NCI-H1694 treated with DMSO at 0.1 percent for 48 hours (cell line): ENCODE results near the gene MAP3K10.

Source experiments
- DNase-seq: peaks from one replicate; lab custom pipeline; 2025; lab: John Stamatoyannopoulos, UW

Gene MAP3K10

GRCh38 chr19:40233811-40234389, 42.7 kb downstream of the MAP3K10 start:
- DNase-seq: no peak

- DNase-seq: no peak
Measured at GRCh38 chr19:40234429-40235237, 43.4 kb downstream of the MAP3K10 start.

GRCh38 chr19:40235238-40236025, 44.2 kb downstream of the MAP3K10 start:
- DNase-seq: no peak

- no peak for DNase-seq
Measured at GRCh38 chr19:40236026-40236355, 44.8 kb downstream of the MAP3K10 start.

- DNase-seq: no peak
Measured at GRCh38 chr19:40236366-40236765, 45.1 kb downstream of the MAP3K10 start.

GRCh38 chr19:40237791-40238190, 46.6 kb downstream of the MAP3K10 start:
- no peak for DNase-seq

- DNase-seq: no peak
Measured at GRCh38 chr19:40238775-40239174, 47.5 kb downstream of the MAP3K10 start.

- DNase-seq: no peak
Measured at GRCh38 chr19:40239415-40240226, 48.4 kb downstream of the MAP3K10 start.

- DNase-seq: no peak
Measured at GRCh38 chr19:40240332-40240731, 49.1 kb downstream of the MAP3K10 start.

GRCh38 chr19:40241125-40241808, 50.0 kb downstream of the MAP3K10 start:
- DNase-seq: no peak

- no peak for DNase-seq
Measured at GRCh38 chr19:40241809-40242384, 50.7 kb downstream of the MAP3K10 start.

- DNase-seq: no peak
Measured at GRCh38 chr19:40242480-40242879, 51.3 kb downstream of the MAP3K10 start.

- DNase-seq: no peak
Measured at GRCh38 chr19:40243181-40243580, 52.0 kb downstream of the MAP3K10 start.

- DNase-seq: no peak
Measured at GRCh38 chr19:40244579-40245317, 53.5 kb downstream of the MAP3K10 start.

- no peak for DNase-seq
Measured at GRCh38 chr19:40245506-40246128, 54.4 kb downstream of the MAP3K10 start.

- DNase-seq: no peak
Measured at GRCh38 chr19:40246292-40247073, 55.3 kb downstream of the MAP3K10 start.

- DNase-seq: no peak
Measured at GRCh38 chr19:40247178-40247577, 56.0 kb downstream of the MAP3K10 start.

GRCh38 chr19:40247735-40248262, 56.6 kb downstream of the MAP3K10 start:
- no peak for DNase-seq

GRCh38 chr19:40249201-40249600, 58.0 kb downstream of the MAP3K10 start:
- DNase-seq: no peak
